Heart right ventricle (tissue), 16 donors: ENCODE measurements around the gene RUNX1. TPM values are rescaled to one million over a fixed set of nuclear protein-coding genes. Genes with fewer than 3 reads are reported as not detected.

Source experiments
- ATAC-seq, 8 donors: fragments of 200-7000 bp; cut with Tn5 transposase; one replicate each; pipeline ENCODE4 v1.9.1; 2020; ENCODE audit warnings: mild to moderate bottlenecking in 8 of 8, moderate library complexity in 8 of 8, moderate number of reproducible peaks in 1 of 8
- DNase-seq, 2 donors: peaks; one replicate each; pipeline ENCODE4 v3.0.0-alpha.2; 2020
- H3K27ac ChIP-seq, 10 donors: fragments of 200-600 bp; sonication (generic) in 2 of 10; one replicate each; pipeline versions ENCODE4 v1.5.0 to v1.8.0; 2020 to 2022; ENCODE audit warnings: mild to moderate bottlenecking in 3 of 10
- H3K27me3 ChIP-seq, 7 donors: fragments of 200-600 bp; one replicate each; pipeline ENCODE4 v1.8.0; 2021 to 2022; ENCODE audit warnings: mild to moderate bottlenecking in 2 of 7
- H3K36me3 ChIP-seq, 9 donors: fragments of 200-600 bp; sonication (generic) in 1 of 9; one replicate each; pipeline versions ENCODE4 v1.5.0 to v1.8.0; 2020 to 2022; ENCODE audit warnings: mild to moderate bottlenecking in 2 of 9
- H3K4me1 ChIP-seq, 9 donors: fragments of 200-600 bp; sonication (generic) in 1 of 9; one replicate each; pipeline versions ENCODE4 v1.5.0 to v1.8.0; 2020 to 2022; ENCODE audit warnings: mild to moderate bottlenecking in 4 of 9
- H3K4me3 ChIP-seq, 10 donors: fragments of 200-600 bp; sonication (generic) in 2 of 10; one replicate each; pipeline versions ENCODE4 v1.5.0 to v1.8.0; 2020 to 2022; ENCODE audit warnings: mild to moderate bottlenecking in 7 of 10, moderate library complexity in 2 of 10
- H3K9me3 ChIP-seq, 11 donors: fragments of 200-600 bp in 10 of 11; sonication (generic) in 2 of 11; one replicate each; pipeline versions ENCODE4 v1.5.0 to v1.8.0; 2013 to 2022; ENCODE audit warnings: mild to moderate bottlenecking in 2 of 11, control low read depth in 1 of 11, moderate library complexity in 1 of 11
- WGBS, 2 donors: extraction: QIAGEN DNeasy Blood & Tissue Kit; methylation state at CpG; one replicate each; pipeline ENCODE4 v1.1.7; 2013; ENCODE audit warnings: inconsistent platforms in 1 of 2; 5-methylcytosine and 5-hydroxymethylcytosine counted together
- intact Hi-C, 10 donors: fragments of 100-400 bp; cut with DNase I; formaldehyde crosslinking; loops; one replicate each; pipeline versions ENCODE4 v1.11.1 to v1.14.2; 2022
- polyA plus RNA-seq, 2 donors: library from polyadenylated mRNA; stranded (reverse); fragments of 200-250 nt; gene quantifications; one replicate each; pipeline ENCODE4 v1.2.3, GENCODE V29; 2013
- total RNA-seq, 10 donors: library from RNA; stranded (reverse); fragmentation: NEBNext Ultra II Directional in 3 of 10; extraction: Animal tissue kit (Norgen Biotek cat#: 25700) in 3 of 10; gene quantifications; one replicate each; pipeline versions ENCODE4 v1.2.1 to v1.2.4, GENCODE V29; 2021 to 2023
- TF ChIP-seq, protein P1 (sequence below), 9 donors: fragments of 200-600 bp; sonication (generic) in 2 of 9; IDR thresholded peaks; one replicate each; pipeline versions ENCODE4 v1.5.0 to v1.8.0; 2021 to 2022; ENCODE audit warnings: antibody characterized with exemption in 9 of 9, mild to moderate bottlenecking in 5 of 9, moderate library complexity in 1 of 9
- donor health status: Arrhythmogenic right ventricular cardiomyopathy.
- donor health status: ischemic (EF 13 %, LVEDD 7.1; RV severe dilation, severe dysfunction).
- donor health status: healthy with polysubstance abuse.
- donor health status: DM: no; HTN: yes; CAD: no.
- donor health status: DM: no; HTN: no; CAD: no.
- donor health status: ischemic (EF 25% LVEDD 6.9; RV normal size, moderate dysfunction).
- donor health status: ischemic (EF 25% LVEDD 5.7; RV mildly dilated, moderate dysfunction).
- donor health status: healthy.
- donor health status: DM: yes; HTN: yes; CAD: no.
- donor health status: Ischemic cardiomyopathy.
- donor health status: ischemic (EF 35%, LVEDD 5.7; RV mildly dilated, moderate dysfunction).
- donor health status: nonischemic (EF 11% LVEDD 7.7; RV severe dilation, severe dysfunction).
- donor health status: DM: yes; HTN: yes; CAD: no.
- donor health status: PGD.
- donor health status: ischemic (EF 29% LVEDD 5.4; RV normal size, mild dysfunction).
- donor health status: nonischemic (EF 23%, LVEDD 6.1; RV moderate dilation, normal function).

RUNX1 gene
- total and polyA plus RNA-seq, 12 donors = 0.88 to 29.3 (median 3.5) TPM

DNA sequence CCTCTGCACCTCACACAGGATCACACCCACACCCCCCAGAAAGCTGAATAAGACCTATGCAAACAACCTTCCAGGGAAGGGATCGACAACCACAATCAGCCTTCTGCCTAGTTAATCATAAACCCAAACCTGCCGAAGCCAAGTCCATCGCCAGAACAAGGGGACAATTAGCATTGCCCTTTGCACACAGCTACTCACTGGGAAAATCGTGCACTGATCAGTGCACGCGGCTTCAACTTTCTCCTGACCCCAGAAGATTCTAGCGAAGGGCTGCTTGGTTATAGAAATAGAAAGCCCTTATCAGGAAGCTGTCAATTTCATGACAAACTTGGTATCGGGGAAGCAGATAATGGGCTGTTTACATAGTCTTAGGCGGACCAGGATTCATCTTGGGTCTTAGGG, 29.5 kb downstream of the RUNX1 start:
- Histone ChIP-seq H3K4me1 (peaks cover 0 to 26% (median 0%) of the 10 kb centered on the region in 9 donors), H3K27me3 (peaks cover 0 to 12% (median 4%) of the 10 kb centered on the region in 7 donors), H3K36me3 (peaks cover 0 to 5% (median 0%) of the 10 kb centered on the region in 9 donors), H3K27ac (no peak overlapping the region), H3K9me3 (peaks cover 0 to 4% (median 0%) of the 10 kb centered on the region in 11 donors), H3K4me3 (no peak overlapping the region)
- DNase-seq = no peak
- TF ChIP-seq, protein P1, sequence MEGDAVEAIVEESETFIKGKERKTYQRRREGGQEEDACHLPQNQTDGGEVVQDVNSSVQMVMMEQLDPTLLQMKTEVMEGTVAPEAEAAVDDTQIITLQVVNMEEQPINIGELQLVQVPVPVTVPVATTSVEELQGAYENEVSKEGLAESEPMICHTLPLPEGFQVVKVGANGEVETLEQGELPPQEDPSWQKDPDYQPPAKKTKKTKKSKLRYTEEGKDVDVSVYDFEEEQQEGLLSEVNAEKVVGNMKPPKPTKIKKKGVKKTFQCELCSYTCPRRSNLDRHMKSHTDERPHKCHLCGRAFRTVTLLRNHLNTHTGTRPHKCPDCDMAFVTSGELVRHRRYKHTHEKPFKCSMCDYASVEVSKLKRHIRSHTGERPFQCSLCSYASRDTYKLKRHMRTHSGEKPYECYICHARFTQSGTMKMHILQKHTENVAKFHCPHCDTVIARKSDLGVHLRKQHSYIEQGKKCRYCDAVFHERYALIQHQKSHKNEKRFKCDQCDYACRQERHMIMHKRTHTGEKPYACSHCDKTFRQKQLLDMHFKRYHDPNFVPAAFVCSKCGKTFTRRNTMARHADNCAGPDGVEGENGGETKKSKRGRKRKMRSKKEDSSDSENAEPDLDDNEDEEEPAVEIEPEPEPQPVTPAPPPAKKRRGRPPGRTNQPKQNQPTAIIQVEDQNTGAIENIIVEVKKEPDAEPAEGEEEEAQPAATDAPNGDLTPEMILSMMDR (IDR thresholded peaks at IDR 0.05) = no peak
- no peak for ATAC-seq
- intact Hi-C loops = no loop called here
- 39% methylated on average over 9 of the region's 9 CpGs for WGBS, 2 donors

DNA sequence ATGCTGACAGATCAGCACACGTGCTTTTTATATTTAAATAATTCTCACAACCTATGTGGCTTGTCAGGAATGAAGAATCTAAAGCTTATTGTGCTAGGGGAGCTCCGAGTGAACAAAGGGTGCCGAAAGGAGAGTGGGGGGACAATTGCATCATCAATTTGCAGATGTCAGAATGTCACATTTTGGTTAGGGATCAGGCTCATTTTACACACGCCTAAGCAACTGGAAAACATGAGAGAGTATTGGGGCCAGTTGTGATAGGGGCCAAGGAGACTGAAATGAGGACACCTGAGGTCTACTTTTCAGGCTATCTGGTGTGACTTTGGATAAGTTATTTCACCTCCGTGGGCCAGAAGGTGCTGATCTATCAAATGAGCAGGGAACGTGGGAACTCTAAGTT, 31.8 kb downstream of the RUNX1 start:
- no peaks in the 10 kb centered on the region for H3K9me3 ChIP-seq
- TF ChIP-seq, protein P1 (IDR thresholded peaks at IDR 0.05) = no peak
- ATAC-seq (no peak), DNase-seq (no peak)
- peaks cover 0 to 5% (median 0%) of the 10 kb centered on the region in 9 donors for H3K36me3 ChIP-seq
- peaks cover 0 to 13% (median 7%) of the 10 kb centered on the region in 7 donors for H3K27me3 ChIP-seq
- whole genome bisulfite sequencing, 2 donors = 77 to 82% methylated on average over 6 of the region's 6 CpGs
- H3K27ac ChIP-seq = no peak overlapping the region
- H3K4me3 ChIP-seq = no peak overlapping the region
- peaks cover 0 to 21% (median 0%) of the 10 kb centered on the region in 9 donors for H3K4me1 ChIP-seq
- intact Hi-C loops = no loop called here

DNA sequence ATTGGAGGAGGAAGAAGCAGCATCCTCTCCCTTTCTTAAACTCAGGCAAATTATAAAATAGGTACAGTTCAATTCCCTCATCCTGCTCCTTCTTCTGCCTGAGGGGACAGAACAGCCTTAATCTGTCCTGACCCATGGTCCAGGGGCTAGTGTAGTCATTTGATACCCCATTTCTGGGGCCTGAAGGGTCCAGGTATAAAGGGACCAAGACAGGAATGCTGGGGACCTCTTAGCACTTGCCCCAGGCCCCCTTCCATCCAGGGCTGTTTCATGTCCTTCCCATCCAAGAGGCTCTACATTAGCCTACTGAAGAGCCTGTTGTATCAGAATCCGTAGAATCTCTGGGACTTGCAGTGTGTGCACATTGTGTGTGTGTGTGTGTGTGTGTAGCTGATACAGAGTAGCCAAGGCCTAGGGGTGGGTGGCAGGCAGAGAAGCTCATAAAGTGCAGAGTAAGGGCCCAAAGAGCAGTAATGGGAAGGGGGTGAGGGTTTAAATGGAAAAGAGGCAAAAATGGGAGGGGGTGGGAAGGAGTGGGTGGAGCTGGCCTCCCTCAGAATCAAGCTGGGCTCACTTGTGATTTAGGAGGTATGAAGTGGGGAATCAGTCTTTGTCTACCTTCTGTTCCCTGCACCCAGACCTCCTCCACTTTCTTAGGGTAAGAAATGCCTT, 32.4 kb downstream of the RUNX1 start:
- H3K27ac ChIP-seq = no peak overlapping the region
- H3K4me1 ChIP-seq = peaks cover 0 to 24% (median 0%) of the 10 kb centered on the region in 9 donors
- DNase-seq = no peak
- ATAC-seq = no peak
- intact Hi-C loops = no loop called here
- WGBS, 2 donors = 79 to 82% methylated on average over 1 of the region's 1 CpG
- no peaks in the 10 kb centered on the region for H3K9me3 ChIP-seq
- TF ChIP-seq, protein P1 (IDR thresholded peaks at IDR 0.05) = no peak
- peaks cover 0 to 13% (median 7%) of the 10 kb centered on the region in 7 donors for H3K27me3 ChIP-seq
- H3K36me3 ChIP-seq = peaks cover 0 to 5% (median 0%) of the 10 kb centered on the region in 9 donors
- H3K4me3 ChIP-seq = no peak overlapping the region

DNA sequence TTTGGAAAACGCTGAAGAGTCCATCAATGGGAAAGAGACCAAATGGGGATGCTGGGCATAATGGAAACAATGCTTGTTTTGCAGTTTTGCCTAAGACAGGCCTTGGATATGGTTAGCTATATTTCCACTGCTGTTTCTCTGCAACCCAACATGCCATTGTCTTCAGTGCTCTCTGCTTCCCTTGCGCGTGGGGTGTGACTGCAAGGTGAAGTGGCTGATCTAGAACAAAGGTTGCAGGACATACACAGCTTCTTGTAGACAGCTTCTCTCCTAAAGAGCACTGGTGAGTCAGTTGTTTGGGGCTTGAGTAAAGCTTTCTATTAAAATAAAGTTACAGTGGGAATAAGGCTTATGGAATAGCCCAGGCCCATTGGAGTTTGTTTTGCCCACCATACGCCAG, 33.0 kb downstream of the RUNX1 start:
- no peak overlapping the region for H3K27ac ChIP-seq
- H3K4me3 ChIP-seq = no peak overlapping the region
- DNase-seq (no peak), ATAC-seq (no peak)
- H3K36me3 ChIP-seq = peaks cover 0 to 5% (median 0%) of the 10 kb centered on the region in 9 donors
- H3K4me1 ChIP-seq = peaks cover 0 to 24% (median 0%) of the 10 kb centered on the region in 9 donors
- TF ChIP-seq, protein P1 (IDR thresholded peaks at IDR 0.05) = no peak
- no peaks in the 10 kb centered on the region for H3K9me3 ChIP-seq
- peaks cover 0 to 15% (median 8%) of the 10 kb centered on the region in 7 donors for H3K27me3 ChIP-seq
- intact Hi-C loops = no loop called here
- WGBS, 2 donors = 90 to 93% methylated on average over 4 of the region's 4 CpGs
